H1 (cell line): ENCODE data around the gene GXYLT2. TPM values are rescaled to one million over a fixed set of nuclear protein-coding genes. Genes with fewer than 3 reads are reported as not detected.

ENCODE experiments used
- CEBPB ChIP-seq: IDR thresholded peaks from 2 replicates; pipeline ENCODE4 v1.6.1; 2012; ENCODE audit warnings: low read depth, low read length
- CHD2 ChIP-seq: IDR thresholded peaks from 2 replicates; pipeline ENCODE4 v1.6.1; 2012; ENCODE audit warnings: low read length, improper control_type of control experiment
- CHD7 ChIP-seq: fragments of 300-600 bp; sonication (generic); IDR thresholded peaks from 2 replicates; pipeline ENCODE4 v1.7.1; 2012; ENCODE audit warnings: low read length, moderate library complexity, mild to moderate bottlenecking, inconsistent platforms; ENCODE audit not compliant: insufficient replicate concordance
- CTBP2 ChIP-seq: IDR thresholded peaks from 2 replicates; pipeline ENCODE4 v1.7.0; 2011; ENCODE audit warnings: borderline replicate concordance, mild to moderate bottlenecking, moderate library complexity, mixed read lengths, low read length; ENCODE audit not compliant: insufficient read depth, insufficient read length
- HDAC2 ChIP-seq, 2 experiments: fragments of 300-600 bp in 1 of 2; sonication (generic) in 1 of 2; IDR thresholded peaks; 2 replicates each; pipeline ENCODE4 v1.6.1; 2011 to 2012; ENCODE audit warnings: low read depth in 2 of 2, low read length in 2 of 2, mild to moderate bottlenecking in 2 of 2, moderate library complexity in 2 of 2, borderline replicate concordance in 1 of 2, inconsistent platforms in 1 of 2
- KDM5A ChIP-seq: fragments of 200-600 bp; IDR thresholded peaks from 2 replicates; pipeline ENCODE4 v1.7.1; 2012; ENCODE audit warnings: mild to moderate bottlenecking, low read length, inconsistent platforms, mixed read lengths
- POU5F1 ChIP-seq: IDR thresholded peaks from 2 replicates; pipeline ENCODE4 v1.6.1; 2011; ENCODE audit warnings: low read depth, mild to moderate bottlenecking, low read length, moderate library complexity
- RNF2 ChIP-seq: fragments of 200-900, 300-1000 bp; sonication (generic); IDR thresholded peaks from 2 replicates; pipeline ENCODE4 v1.7.1; 2016; ENCODE audit warnings: borderline replicate concordance, low read depth, mild to moderate bottlenecking, antibody characterized with exemption, low read length; ENCODE audit not compliant: poor library complexity, severe bottlenecking; ENCODE audit errors: missing control alignments
- TEAD4 ChIP-seq: IDR thresholded peaks from 2 replicates; pipeline ENCODE4 v1.6.1; 2012; ENCODE audit warnings: low read depth, low read length, inconsistent platforms, mixed read lengths
- YY1 ChIP-seq: IDR thresholded peaks from 2 replicates; pipeline ENCODE4 v1.6.1; 2011; ENCODE audit warnings: low read depth, mild to moderate bottlenecking, low read length
- polyA plus RNA-seq, 7 experiments: library from polyadenylated mRNA; depleted of rRNA in 3 of 7; stranded (reverse) in 5 of 7; unstranded in 2 of 7; fragments of >200 nt in 5 of 7; fragments of 200-250 nt in 2 of 7; gene quantifications; 1 replicate in 5 of 7; 2 replicates in 1 of 7; 4 replicates in 1 of 7; pipeline versions ENCODE4 v1.2.1 to v1.2.3, GENCODE V29; 2011 to 2013; ENCODE audit warnings: missing spikeins in 2 of 7, mixed read lengths in 2 of 7
- total RNA-seq: library from RNA; stranded (reverse); fragmentation: NEBNext Ultra II Directional; extraction: Animal tissue kit (Norgen Biotek cat#: 25700); gene quantifications from 2 replicates; pipeline ENCODE4 v1.2.1, GENCODE V29; 2021

GXYLT2 gene
- total and polyA plus RNA-seq, 2 of the 8 experiments (the other 6 are each of a cell fraction or from before 2014, with no cell fraction given): 1.8 to 5.6 TPM

- TF ChIP-seq CHD7 (no peak), RNF2 (no peak), CTBP2 (no peak), HDAC2 (IDR thresholded peaks at IDR 0.05; ENCODE audit: borderline replicate concordance in 1 of 2, low read depth in 2 of 2, low read length in 2 of 2) (no peak), CHD2 (no peak), CEBPB (no peak), TEAD4 (no peak), YY1 (no peak), POU5F1 (no peak), KDM5A (no peak)
Measured at GRCh38 chr3:73018298-73018697, 130.5 kb downstream of the GXYLT2 start (continued).
